GM23338 (cell line): ENCODE results near the gene TRIM31. TPM values are rescaled to one million over a fixed set of nuclear protein-coding genes. Genes with fewer than 3 reads are reported as not detected.

ENCODE experiments used
- ATAC-seq: fragments of 200-7000 bp; cut with Tn5 transposase; 3 replicates; pipeline ENCODE4 v1.9.1; 2020
- DNase-seq: peaks from one replicate; pipeline ENCODE4 v3.0.0-alpha.2; 2015; ENCODE audit warnings: low spot score
- H2AFZ ChIP-seq: fragments of 200-600 bp; sonication (generic); 2 replicates; pipeline ENCODE4 v1.8.0; 2016; ENCODE audit warnings: antibody characterized with exemption, mild to moderate bottlenecking, moderate library complexity
- H3F3A ChIP-seq: fragments of 200-600 bp; sonication (generic); replicated peaks from 2 replicates; pipeline ENCODE4 v1.8.0; 2017; ENCODE audit warnings: antibody characterized with exemption, mixed run types, low read depth
- H3K27ac ChIP-seq: fragments of 200-600 bp; sonication (generic); 2 replicates; pipeline ENCODE4 v1.6.1; 2016; ENCODE audit warnings: low read depth
- H3K27me3 ChIP-seq: fragments of 200-600 bp; sonication (generic); 2 replicates; pipeline ENCODE4 v1.8.0; 2016; ENCODE audit warnings: mild to moderate bottlenecking, mixed run types, moderate library complexity; ENCODE audit not compliant: insufficient read depth
- H3K36me3 ChIP-seq: fragments of 200-600 bp; sonication (generic); 2 replicates; pipeline ENCODE4 v1.8.0; 2016; ENCODE audit warnings: mild to moderate bottlenecking; ENCODE audit not compliant: insufficient read depth
- H3K4me1 ChIP-seq: fragments of 200-600 bp; sonication (generic); 2 replicates; pipeline ENCODE4 v1.8.0; 2016; ENCODE audit warnings: mild to moderate bottlenecking, moderate library complexity; ENCODE audit not compliant: insufficient read depth
- H3K4me2 ChIP-seq: fragments of 200-600 bp; sonication (generic); 2 replicates; pipeline ENCODE4 v1.7.1; 2017; ENCODE audit warnings: mixed run types
- H3K4me3 ChIP-seq: fragments of 200-600 bp; sonication (generic); 2 replicates; pipeline ENCODE4 v1.6.1; 2016; ENCODE audit warnings: mixed run types
- H3K79me2 ChIP-seq: fragments of 200-600 bp; sonication (generic); replicated peaks from 2 replicates; pipeline ENCODE4 v1.8.0; 2017; ENCODE audit warnings: mild to moderate bottlenecking; ENCODE audit not compliant: insufficient read depth
- H3K9me2 ChIP-seq: fragments of 200-600 bp; sonication (generic); 2 replicates; pipeline ENCODE4 v1.8.0; 2017; ENCODE audit not compliant: insufficient read depth
- H4K20me1 ChIP-seq: fragments of 200-600 bp; sonication (generic); replicated peaks from 2 replicates; pipeline ENCODE4 v1.8.0; 2017; ENCODE audit warnings: mild to moderate bottlenecking; ENCODE audit not compliant: insufficient read depth
- H3K27ac Mint-ChIP-seq: 2 replicates; pipeline ENCODE4 v1.8.0; 2020; ENCODE audit warnings: inconsistent platforms, mild to moderate bottlenecking, moderate library complexity, mixed read lengths
- H3K27me3 Mint-ChIP-seq: 3 replicates; pipeline ENCODE4 v1.8.0; 2022; ENCODE audit warnings: low read depth, mild to moderate bottlenecking, moderate library complexity, mixed read lengths, inconsistent platforms; ENCODE audit not compliant: insufficient read depth, poor library complexity
- H3K36me3 Mint-ChIP-seq: 3 replicates; pipeline ENCODE4 v1.8.0; 2021; ENCODE audit warnings: low read depth, mild to moderate bottlenecking, inconsistent platforms, moderate library complexity, mixed read lengths
- H3K4me1 Mint-ChIP-seq: 3 replicates; pipeline ENCODE4 v1.8.0; 2020; ENCODE audit warnings: mild to moderate bottlenecking, inconsistent platforms, mixed read lengths
- H3K4me3 Mint-ChIP-seq: 3 replicates; pipeline ENCODE4 v1.8.0; 2021; ENCODE audit warnings: moderate library complexity, mild to moderate bottlenecking, inconsistent platforms, mixed read lengths
- H3K9me3 Mint-ChIP-seq: 3 replicates; pipeline ENCODE4 v1.8.0; 2020; ENCODE audit warnings: moderate library complexity, mild to moderate bottlenecking, inconsistent platforms, mixed read lengths
- CREB1 ChIP-seq: fragments of 250-450 bp; sonication (Bioruptor Pico); IDR thresholded peaks from 2 replicates; pipeline ENCODE4 v1.5.0; 2020; ENCODE audit warnings: low read depth, mild to moderate bottlenecking, moderate library complexity
- EZH2 ChIP-seq: fragments of 200-600 bp; sonication (generic); IDR thresholded peaks from one replicate; pipeline ENCODE4 v1.8.0; 2017; ENCODE audit warnings: antibody characterized with exemption, mild to moderate bottlenecking, low read depth; ENCODE audit not compliant: unreplicated experiment
- EZH2phosphoT487 ChIP-seq: fragments of 200-600 bp; sonication (generic); IDR thresholded peaks from one replicate; pipeline ENCODE4 v1.8.1; 2018; ENCODE audit warnings: antibody characterized with exemption; ENCODE audit not compliant: unreplicated experiment
- NANOG ChIP-seq: IDR thresholded peaks from 2 replicates; pipeline ENCODE4 v1.6.1; 2016; ENCODE audit warnings: antibody characterized with exemption, borderline replicate concordance
- POLR2AphosphoS5 ChIP-seq: IDR thresholded peaks from 2 replicates; pipeline ENCODE4 v1.6.1; 2016; ENCODE audit warnings: antibody characterized with exemption, low read depth
- STAT1 ChIP-seq: IDR thresholded peaks from one replicate; pipeline ENCODE4 v1.6.1; 2016; ENCODE audit warnings: antibody characterized with exemption; ENCODE audit not compliant: unreplicated experiment
- ZNF114 ChIP-seq: fragments of 250-450 bp; sonication (Bioruptor Pico); IDR thresholded peaks from 2 replicates; pipeline ENCODE4 v1.5.0; 2020; ENCODE audit warnings: mild to moderate bottlenecking, moderate library complexity
- ZNF331 ChIP-seq: fragments of 250-450 bp; sonication (Bioruptor Pico); IDR thresholded peaks from 2 replicates; pipeline ENCODE4 v1.5.0; 2020; ENCODE audit warnings: low read depth, mild to moderate bottlenecking, moderate library complexity
- polyA plus RNA-seq: library from polyadenylated mRNA; unstranded; fragments of >200 nt; fragmentation: Nextera tagmentation; extraction: Ambion mirVana; gene quantifications from 2 replicates; pipeline ENCODE4 v1.2.1, GENCODE V29; 2016
- total RNA-seq: library from RNA; depleted of rRNA; stranded (reverse); fragments of >200 nt; shearing (Covaris generic); gene quantifications from 2 replicates; pipeline ENCODE4 v1.2.3, GENCODE V29; 2014
- TF ChIP-seq, protein P1 (sequence below), 2 experiments: fragments of 200-600 bp in 1 of 2; sonication (generic) in 1 of 2; conservative IDR thresholded peaks; 2 replicates each; pipeline versions ENCODE4 v1.5.1 to v1.6.1; 2016 to 2017; ENCODE audit warnings: antibody characterized with exemption in 2 of 2, low read depth in 2 of 2, mild to moderate bottlenecking in 2 of 2, moderate library complexity in 1 of 2
- TF ChIP-seq, protein P2 (sequence below): IDR thresholded peaks from 2 replicates; pipeline ENCODE4 v1.6.1; 2016; ENCODE audit warnings: antibody characterized with exemption
- TF ChIP-seq, protein P3 (sequence below): IDR thresholded peaks from one replicate; pipeline ENCODE4 v1.6.1; 2018; ENCODE audit warnings: antibody characterized with exemption; ENCODE audit not compliant: unreplicated experiment

TRIM31 gene
- total and polyA plus RNA-seq, 2 experiments from 2014 or later: 0.26 TPM; not detected in 1

DNA sequence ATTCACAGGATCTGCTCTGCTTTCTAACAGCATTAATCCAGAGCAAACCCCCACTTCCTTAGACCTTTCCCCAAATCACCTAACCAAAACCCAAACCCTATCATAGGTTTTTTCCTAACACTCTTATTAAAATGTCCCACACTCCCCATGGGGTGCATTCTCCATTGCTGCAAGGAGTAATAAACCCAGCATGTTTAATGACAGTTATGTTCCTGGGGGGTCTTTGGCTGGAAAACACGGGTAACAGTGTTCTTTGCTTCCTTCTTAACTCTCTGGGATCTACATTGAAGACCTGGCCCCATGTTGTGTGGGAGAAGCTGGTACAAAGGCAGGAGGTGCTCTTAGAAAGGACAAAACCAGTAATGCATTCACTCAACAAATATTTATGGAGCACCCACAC lies 16.1 kb downstream of the TRIM31 start:
- no peak overlapping the region for H2AFZ ChIP-seq
- H3K27me3 Mint-ChIP-seq: peaks cover 54% of the 10 kb centered on the region
- peaks cover 90% of the 10 kb centered on the region for H3K27me3 ChIP-seq
- H3K9me2 ChIP-seq: no peaks in the 10 kb centered on the region
- no peak overlapping the region for H3K4me3 Mint-ChIP-seq
- no peaks in the 10 kb centered on the region; the same call in 1 of the 2 replicates for H3F3A ChIP-seq
- TF ChIP-seq ZNF114 (no peak), POLR2AphosphoS5 (no peak), EZH2phosphoT487 (no peak)
- TF ChIP-seq, protein P1, sequence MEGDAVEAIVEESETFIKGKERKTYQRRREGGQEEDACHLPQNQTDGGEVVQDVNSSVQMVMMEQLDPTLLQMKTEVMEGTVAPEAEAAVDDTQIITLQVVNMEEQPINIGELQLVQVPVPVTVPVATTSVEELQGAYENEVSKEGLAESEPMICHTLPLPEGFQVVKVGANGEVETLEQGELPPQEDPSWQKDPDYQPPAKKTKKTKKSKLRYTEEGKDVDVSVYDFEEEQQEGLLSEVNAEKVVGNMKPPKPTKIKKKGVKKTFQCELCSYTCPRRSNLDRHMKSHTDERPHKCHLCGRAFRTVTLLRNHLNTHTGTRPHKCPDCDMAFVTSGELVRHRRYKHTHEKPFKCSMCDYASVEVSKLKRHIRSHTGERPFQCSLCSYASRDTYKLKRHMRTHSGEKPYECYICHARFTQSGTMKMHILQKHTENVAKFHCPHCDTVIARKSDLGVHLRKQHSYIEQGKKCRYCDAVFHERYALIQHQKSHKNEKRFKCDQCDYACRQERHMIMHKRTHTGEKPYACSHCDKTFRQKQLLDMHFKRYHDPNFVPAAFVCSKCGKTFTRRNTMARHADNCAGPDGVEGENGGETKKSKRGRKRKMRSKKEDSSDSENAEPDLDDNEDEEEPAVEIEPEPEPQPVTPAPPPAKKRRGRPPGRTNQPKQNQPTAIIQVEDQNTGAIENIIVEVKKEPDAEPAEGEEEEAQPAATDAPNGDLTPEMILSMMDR (conservative IDR thresholded peaks at IDR 0.05; ENCODE audit: low read depth in 2 of 2): no peak
- TF ChIP-seq, protein P2, sequence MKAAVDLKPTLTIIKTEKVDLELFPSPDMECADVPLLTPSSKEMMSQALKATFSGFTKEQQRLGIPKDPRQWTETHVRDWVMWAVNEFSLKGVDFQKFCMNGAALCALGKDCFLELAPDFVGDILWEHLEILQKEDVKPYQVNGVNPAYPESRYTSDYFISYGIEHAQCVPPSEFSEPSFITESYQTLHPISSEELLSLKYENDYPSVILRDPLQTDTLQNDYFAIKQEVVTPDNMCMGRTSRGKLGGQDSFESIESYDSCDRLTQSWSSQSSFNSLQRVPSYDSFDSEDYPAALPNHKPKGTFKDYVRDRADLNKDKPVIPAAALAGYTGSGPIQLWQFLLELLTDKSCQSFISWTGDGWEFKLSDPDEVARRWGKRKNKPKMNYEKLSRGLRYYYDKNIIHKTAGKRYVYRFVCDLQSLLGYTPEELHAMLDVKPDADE: no peak
- ATAC-seq (no peak), DNase-seq (no peak)
- H3K36me3 ChIP-seq: no peaks in the 10 kb centered on the region
- no peaks in the 10 kb centered on the region for H4K20me1 ChIP-seq
- peaks cover 19% of the 10 kb centered on the region for H3K4me1 ChIP-seq
- no peak overlapping the region for H3K27ac ChIP-seq
- H3K79me2 ChIP-seq: no peaks in the 10 kb centered on the region
- no peak overlapping the region for H3K4me3 ChIP-seq
- H3K4me1 Mint-ChIP-seq: peaks cover 22% of the 10 kb centered on the region
- no peak overlapping the region for H3K4me2 ChIP-seq
- H3K9me3 Mint-ChIP-seq: no peaks in the 10 kb centered on the region; the same call in 2 of the 3 replicates
- H3K36me3 Mint-ChIP-seq: no peaks in the 10 kb centered on the region; the same call in 2 of the 3 replicates
- no peak overlapping the region for H3K27ac Mint-ChIP-seq

DNA sequence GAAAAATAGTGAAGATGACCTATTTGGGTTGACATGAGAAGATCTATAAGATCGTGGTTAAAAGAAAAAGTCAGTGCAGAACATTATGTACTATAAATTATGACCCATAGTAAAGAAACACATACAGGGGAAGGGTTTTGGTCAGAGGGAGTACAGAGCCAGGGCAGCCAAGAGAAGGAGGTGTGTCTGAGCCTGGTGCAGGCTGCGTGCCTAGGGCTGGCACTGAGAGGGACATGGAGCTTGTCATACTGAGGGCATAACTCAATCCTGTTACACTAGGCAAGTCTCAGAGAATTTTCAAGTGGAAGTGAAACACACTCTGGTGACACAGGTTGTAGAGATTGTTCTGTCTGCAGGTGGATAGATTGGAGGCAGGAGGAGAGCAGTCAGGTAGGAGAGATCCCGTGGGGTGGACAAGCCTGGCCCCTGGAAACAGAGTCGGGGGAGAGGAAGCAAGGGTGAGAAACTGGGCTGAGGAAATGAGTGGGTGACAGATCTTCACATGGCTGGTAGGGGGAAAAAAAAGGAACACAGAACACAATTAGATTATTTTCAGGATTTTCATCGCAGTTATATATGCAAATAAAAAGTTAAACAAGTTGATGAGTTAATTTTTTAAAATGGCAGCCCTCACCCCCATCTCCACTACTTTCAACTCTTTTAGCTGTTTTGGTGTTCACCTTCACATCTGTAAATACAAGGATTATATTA lies 18.8 kb downstream of the TRIM31 start:
- Histone ChIP-seq H4K20me1 (no peaks in the 10 kb centered on the region), H3K4me1 (no peaks in the 10 kb centered on the region), H3K79me2 (no peaks in the 10 kb centered on the region), H3K36me3 (no peaks in the 10 kb centered on the region), H3K4me2 (no peak overlapping the region), H3K27me3 (peaks cover 79% of the 10 kb centered on the region), H3F3A (no peaks in the 10 kb centered on the region), H2AFZ (no peak overlapping the region), H3K27ac (no peak overlapping the region), H3K9me2 (no peaks in the 10 kb centered on the region), H3K4me3 (no peak overlapping the region)
- Mint-ChIP-seq H3K27ac (no peak overlapping the region), H3K36me3 (no peaks in the 10 kb centered on the region), H3K4me1 (peaks cover 5% of the 10 kb centered on the region; the same call in 2 of the 3 replicates), H3K4me3 (no peak overlapping the region), H3K27me3 (peaks cover 31% of the 10 kb centered on the region), H3K9me3 (no peaks in the 10 kb centered on the region)
- no peak for DNase-seq
- TF ChIP-seq EZH2 (no peak), STAT1 (no peak), NANOG (no peak), CREB1 (CRISPR knock-in tag) (no peak), EZH2phosphoT487 (no peak), ZNF331 (CRISPR knock-in tag) (no peak)
- TF ChIP-seq, protein P3, sequence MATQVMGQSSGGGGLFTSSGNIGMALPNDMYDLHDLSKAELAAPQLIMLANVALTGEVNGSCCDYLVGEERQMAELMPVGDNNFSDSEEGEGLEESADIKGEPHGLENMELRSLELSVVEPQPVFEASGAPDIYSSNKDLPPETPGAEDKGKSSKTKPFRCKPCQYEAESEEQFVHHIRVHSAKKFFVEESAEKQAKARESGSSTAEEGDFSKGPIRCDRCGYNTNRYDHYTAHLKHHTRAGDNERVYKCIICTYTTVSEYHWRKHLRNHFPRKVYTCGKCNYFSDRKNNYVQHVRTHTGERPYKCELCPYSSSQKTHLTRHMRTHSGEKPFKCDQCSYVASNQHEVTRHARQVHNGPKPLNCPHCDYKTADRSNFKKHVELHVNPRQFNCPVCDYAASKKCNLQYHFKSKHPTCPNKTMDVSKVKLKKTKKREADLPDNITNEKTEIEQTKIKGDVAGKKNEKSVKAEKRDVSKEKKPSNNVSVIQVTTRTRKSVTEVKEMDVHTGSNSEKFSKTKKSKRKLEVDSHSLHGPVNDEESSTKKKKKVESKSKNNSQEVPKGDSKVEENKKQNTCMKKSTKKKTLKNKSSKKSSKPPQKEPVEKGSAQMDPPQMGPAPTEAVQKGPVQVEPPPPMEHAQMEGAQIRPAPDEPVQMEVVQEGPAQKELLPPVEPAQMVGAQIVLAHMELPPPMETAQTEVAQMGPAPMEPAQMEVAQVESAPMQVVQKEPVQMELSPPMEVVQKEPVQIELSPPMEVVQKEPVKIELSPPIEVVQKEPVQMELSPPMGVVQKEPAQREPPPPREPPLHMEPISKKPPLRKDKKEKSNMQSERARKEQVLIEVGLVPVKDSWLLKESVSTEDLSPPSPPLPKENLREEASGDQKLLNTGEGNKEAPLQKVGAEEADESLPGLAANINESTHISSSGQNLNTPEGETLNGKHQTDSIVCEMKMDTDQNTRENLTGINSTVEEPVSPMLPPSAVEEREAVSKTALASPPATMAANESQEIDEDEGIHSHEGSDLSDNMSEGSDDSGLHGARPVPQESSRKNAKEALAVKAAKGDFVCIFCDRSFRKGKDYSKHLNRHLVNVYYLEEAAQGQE: no peak
- TF ChIP-seq, protein P2: no peak
- ATAC-seq: no peak
